Activated naive CD4-positive, alpha-beta T cell treated with anti-CD3 and anti-CD28 coated beads, Interleukin-2, amount 10 ng/mL, durations not matched to agents 5 hours and 36 hours (primary cell): ENCODE measurements around the gene MDFI. TPM values are rescaled to one million over a fixed set of nuclear protein-coding genes. Genes with fewer than 3 reads are reported as not detected.

Experiments used
- microRNA-seq: library from miRNA; unstranded; fragments of <30 nt; microRNA quantifications from one replicate; pipeline ENCODE4 v1.2.0, GENCODE V29; 2022; ENCODE audit warnings: borderline microRNAs expressed, borderline replicate concordance
- total RNA-seq, 2 experiments: library from RNA; stranded (reverse); gene quantifications; one replicate each; pipeline ENCODE4 v1.2.3, GENCODE V29; 2021

The MDFI gene, protein sequence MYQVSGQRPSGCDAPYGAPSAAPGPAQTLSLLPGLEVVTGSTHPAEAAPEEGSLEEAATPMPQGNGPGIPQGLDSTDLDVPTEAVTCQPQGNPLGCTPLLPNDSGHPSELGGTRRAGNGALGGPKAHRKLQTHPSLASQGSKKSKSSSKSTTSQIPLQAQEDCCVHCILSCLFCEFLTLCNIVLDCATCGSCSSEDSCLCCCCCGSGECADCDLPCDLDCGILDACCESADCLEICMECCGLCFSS
- not detected for total RNA-seq

DNA sequence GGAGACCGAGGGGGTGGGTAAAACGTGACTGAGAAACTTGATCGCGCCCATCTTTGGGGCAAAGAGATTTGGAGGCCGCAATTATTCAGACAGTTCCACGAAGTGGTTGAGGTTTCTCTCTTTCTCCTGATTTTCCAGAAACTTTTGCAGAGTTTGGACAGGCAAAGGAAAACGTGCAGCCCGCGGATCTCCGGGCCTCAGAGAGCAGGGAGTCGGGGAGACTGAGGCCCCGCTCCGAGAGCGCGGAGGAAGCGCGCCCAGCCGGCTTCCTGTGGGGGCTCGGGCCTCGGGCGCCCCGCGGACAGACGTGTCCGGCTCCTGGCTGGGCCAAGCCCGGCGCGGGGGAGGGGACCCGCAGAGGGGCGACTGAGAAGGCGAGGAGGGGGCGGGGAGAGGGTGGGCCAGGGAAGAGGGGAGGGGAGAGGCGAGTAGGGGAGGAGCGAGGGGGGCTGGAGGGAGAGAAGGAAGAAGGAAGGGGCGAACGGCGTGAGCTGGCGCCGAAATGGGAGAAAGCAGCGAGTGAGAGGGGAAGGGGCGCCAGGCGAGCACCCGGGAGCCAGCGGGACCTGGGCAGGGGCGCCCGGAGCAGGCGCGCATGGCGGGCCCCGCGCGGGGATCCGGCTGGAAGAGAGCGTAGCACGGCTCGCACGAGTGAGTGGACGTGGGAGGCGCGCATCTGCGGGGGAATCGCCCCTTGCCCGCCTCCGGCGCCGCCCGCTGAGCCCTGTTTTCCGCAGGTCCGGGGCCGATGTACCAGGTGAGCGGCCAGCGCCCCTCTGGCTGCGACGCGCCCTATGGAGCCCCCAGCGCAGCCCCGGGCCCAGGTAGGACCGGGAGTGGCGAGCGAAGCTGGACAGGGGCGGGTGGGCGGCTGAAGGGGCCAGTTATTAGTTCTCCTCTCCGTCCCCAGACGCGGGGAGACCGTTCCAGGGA lies at the start of gene MDFI:
Gene MDFI (plus strand): TSS at position 467 of the 933 bp plus-strand sequence. CDS start 282 bp downstream, at position 749.

Small RNA genes lying within 50 kb of the gene (microRNA-seq; reads per million reads assigned to microRNA genes)
- not detected for gene MIR4641

Other genes starting within 250 kb of the MDFI start
- 10 to 100 TPM; 12.2 to 12.5 TPM for gene FOXP4, start 92.1 kb upstream of the MDFI start, total RNA-seq
- gene TFEB, start 97.1 kb downstream of the MDFI start, total RNA-seq, result 10 to 100 TPM; 17.0 to 18.2 TPM
- gene PGC, start 108.9 kb downstream of the MDFI start, total RNA-seq, result not detected
- 1 to 10 TPM; 4.6 to 5.3 TPM for gene FRS3, start 141.4 kb downstream of the MDFI start, total RNA-seq
- under 1 TPM in 1 of 2 experiments, not detected in 1; 0.66 TPM for gene PRICKLE4, start 142.3 kb downstream of the MDFI start, total RNA-seq
- gene TOMM6, start 149.2 kb downstream of the MDFI start, total RNA-seq, result 100 to 1,000 TPM; 148 to 164 TPM